Prostate gland (tissue), 2 donors: ENCODE results near the gene MCEE.

Experiments used
- POLR2A ChIP-seq: fragments of 450-650 bp; IDR thresholded peaks from one replicate; pipeline ENCODE4 v1.6.1; 2016; ENCODE audit warnings: antibody characterized with exemption, mild to moderate bottlenecking
- POLR2AphosphoS5 ChIP-seq: sonication (generic); formaldehyde crosslinking; IDR thresholded peaks from one replicate; pipeline ENCODE4 v1.6.1; 2017; ENCODE audit warnings: antibody characterized with exemption
- TF ChIP-seq, protein P1 (sequence below), 4 experiments: fragments of 200-600 bp in 2 of 4; fragments of 450-650 bp in 2 of 4; sonication (generic) in 2 of 4; IDR thresholded peaks; 1 replicate in 3 of 4; 2 replicates in 1 of 4; pipeline ENCODE4 v1.5.1; 2016 to 2019; ENCODE audit warnings: antibody characterized with exemption in 4 of 4, mild to moderate bottlenecking in 2 of 4, moderate library complexity in 2 of 4

DNA sequence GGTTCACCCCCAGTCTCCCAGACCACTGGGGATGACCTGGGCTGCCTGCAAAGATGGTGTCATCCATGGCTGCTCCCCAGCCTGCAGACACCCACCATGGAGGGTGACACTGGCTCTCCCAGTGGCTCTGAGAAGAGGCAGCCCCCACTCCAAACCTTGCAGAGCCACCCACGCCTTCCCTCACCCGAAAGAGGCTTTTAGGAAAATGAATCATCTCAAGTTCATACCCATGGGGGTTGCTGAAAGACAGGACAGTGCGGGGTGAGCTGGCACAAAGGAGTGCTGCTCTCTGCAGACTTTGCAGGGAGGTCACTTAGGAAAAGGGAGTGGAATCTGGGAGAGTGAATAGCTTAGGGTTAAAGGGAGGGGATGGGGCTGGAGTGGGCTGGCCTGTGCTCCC is 36.8 kb upstream of the MCEE start:
- TF ChIP-seq POLR2AphosphoS5 (no peak), POLR2A (no peak)
- TF ChIP-seq, protein P1, sequence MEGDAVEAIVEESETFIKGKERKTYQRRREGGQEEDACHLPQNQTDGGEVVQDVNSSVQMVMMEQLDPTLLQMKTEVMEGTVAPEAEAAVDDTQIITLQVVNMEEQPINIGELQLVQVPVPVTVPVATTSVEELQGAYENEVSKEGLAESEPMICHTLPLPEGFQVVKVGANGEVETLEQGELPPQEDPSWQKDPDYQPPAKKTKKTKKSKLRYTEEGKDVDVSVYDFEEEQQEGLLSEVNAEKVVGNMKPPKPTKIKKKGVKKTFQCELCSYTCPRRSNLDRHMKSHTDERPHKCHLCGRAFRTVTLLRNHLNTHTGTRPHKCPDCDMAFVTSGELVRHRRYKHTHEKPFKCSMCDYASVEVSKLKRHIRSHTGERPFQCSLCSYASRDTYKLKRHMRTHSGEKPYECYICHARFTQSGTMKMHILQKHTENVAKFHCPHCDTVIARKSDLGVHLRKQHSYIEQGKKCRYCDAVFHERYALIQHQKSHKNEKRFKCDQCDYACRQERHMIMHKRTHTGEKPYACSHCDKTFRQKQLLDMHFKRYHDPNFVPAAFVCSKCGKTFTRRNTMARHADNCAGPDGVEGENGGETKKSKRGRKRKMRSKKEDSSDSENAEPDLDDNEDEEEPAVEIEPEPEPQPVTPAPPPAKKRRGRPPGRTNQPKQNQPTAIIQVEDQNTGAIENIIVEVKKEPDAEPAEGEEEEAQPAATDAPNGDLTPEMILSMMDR (IDR thresholded peaks at IDR 0.05) = no peak
